H4 (cell line): ENCODE measurements around the gene RERE. TPM values are rescaled to one million over a fixed set of nuclear protein-coding genes. Genes with fewer than 3 reads are reported as not detected.
A peak's percentile ranks its signal among the peaks of the same experiment; 100 is the strongest.
"Not testable (repeated sequence)": the region's sequence is repeated elsewhere in the genome, so short reads cannot be mapped to it uniquely, and the experiment has no call there.

Experiments
- DNase-seq: peaks from one replicate; pipeline ENCODE4 v3.0.0-alpha.2; 2015; ENCODE audit warnings: low spot score
- total RNA-seq: library from RNA; depleted of rRNA; stranded (reverse); fragments of >200 nt; shearing (Covaris generic); gene quantifications from 2 replicates; pipeline ENCODE4 v1.2.3, GENCODE V29; 2014

RERE gene
- total RNA-seq, 1 experiment from 2014 or later: 19.1 TPM

- DNase-seq: no peak
These were observed 360.4 kb downstream of the RERE start for GRCh38 chr1:8456991-8457390.

GRCh38 chr1:8456308-8456912 lies 361.0 kb downstream of the RERE start:
- no peak for DNase-seq

- no peak for DNase-seq
These were observed 361.6 kb downstream of the RERE start for GRCh38 chr1:8455700-8456307.

- no peak for DNase-seq
These were observed 367.1 kb downstream of the RERE start for GRCh38 chr1:8450312-8450711.

GRCh38 chr1:8448911-8449661 lies 368.4 kb downstream of the RERE start:
- no peak for DNase-seq

GRCh38 chr1:8448505-8448904 lies 368.9 kb downstream of the RERE start:
- DNase-seq: not testable (repeated sequence)

- no peak for DNase-seq
These were observed 369.8 kb downstream of the RERE start for GRCh38 chr1:8447616-8448150.

GRCh38 chr1:8446119-8446518 lies 371.3 kb downstream of the RERE start:
- not testable (repeated sequence) for DNase-seq

- DNase-seq: no peak
These were observed 373.8 kb downstream of the RERE start for GRCh38 chr1:8443558-8444194.

- DNase-seq: no peak
These were observed 376.0 kb downstream of the RERE start for GRCh38 chr1:8441426-8441825.

GRCh38 chr1:8439015-8439702 lies 378.3 kb downstream of the RERE start:
- peak; percentile 35 for DNase-seq

- no peak for DNase-seq
These were observed 379.0 kb downstream of the RERE start for GRCh38 chr1:8438489-8438888.

- no peak for DNase-seq
These were observed 380.1 kb downstream of the RERE start for GRCh38 chr1:8437347-8437746.

GRCh38 chr1:8435569-8436071 lies 381.8 kb downstream of the RERE start:
- no peak for DNase-seq

GRCh38 chr1:8434101-8434500 lies 383.3 kb downstream of the RERE start:
- no peak for DNase-seq

- DNase-seq: no peak
These were observed 385.7 kb downstream of the RERE start for GRCh38 chr1:8431784-8432183.

- DNase-seq: no peak
These were observed 386.4 kb downstream of the RERE start for GRCh38 chr1:8431019-8431418.

GRCh38 chr1:8430476-8430875 lies 387.0 kb downstream of the RERE start:
- no peak for DNase-seq

GRCh38 chr1:8429549-8430110 lies 387.8 kb downstream of the RERE start:
- DNase-seq: no peak

- DNase-seq: no peak
These were observed 389.0 kb downstream of the RERE start for GRCh38 chr1:8428441-8428840.

- no peak for DNase-seq
These were observed 389.5 kb downstream of the RERE start for GRCh38 chr1:8427986-8428385.
